Measurements from ENCODE around the gene SESN2. TPM values are rescaled to one million over a fixed set of nuclear protein-coding genes. Genes with fewer than 3 reads are reported as not detected.

The SESN2 gene
- total RNA-seq, 1 donor from 2014 or later = 14.7 TPM

- Histone ChIP-seq H3K36me3 (peaks cover 0 to 14% of the 10 kb centered on the region in 2 donors), H3K27ac (peak within 1 kb of the TSS; percentile 88), H3K4me3 (peak within 1 kb of the TSS; percentile 82 to 94), H3K27me3 (no peaks in the 10 kb centered on the region), H3K4me1 (peaks cover 34% of the 10 kb centered on the region), H3K9me3 (no peaks in the 10 kb centered on the region)
- DNase-seq (ENCODE audit: extremely low spot score in 2 of 2) = peak in 1 of 2 donors; percentile 96
- TF ChIP-seq POLR2AphosphoS5 (IDR thresholded peaks at IDR 0.05; ENCODE audit: insufficient read depth in 1 of 2, low read depth in 1 of 2) (peak; percentile 97 to 99), POLR2A (IDR thresholded peaks at IDR 0.05) (peak in 1 of 2 donors; percentile 73), CTCF (IDR thresholded peaks at IDR 0.05) (no peak)
- intact Hi-C loops (cut with DNase I) = no loop called here
Observed at GRCh38 chr1:28232558-28233263, 26.6 kb upstream of the SESN2 start, which contains the start of gene DNAJC8. TSS of gene DNAJC8 (minus strand) at chr1:28233029. CDS start at chr1:28232998, 31 bp downstream.

DNA sequence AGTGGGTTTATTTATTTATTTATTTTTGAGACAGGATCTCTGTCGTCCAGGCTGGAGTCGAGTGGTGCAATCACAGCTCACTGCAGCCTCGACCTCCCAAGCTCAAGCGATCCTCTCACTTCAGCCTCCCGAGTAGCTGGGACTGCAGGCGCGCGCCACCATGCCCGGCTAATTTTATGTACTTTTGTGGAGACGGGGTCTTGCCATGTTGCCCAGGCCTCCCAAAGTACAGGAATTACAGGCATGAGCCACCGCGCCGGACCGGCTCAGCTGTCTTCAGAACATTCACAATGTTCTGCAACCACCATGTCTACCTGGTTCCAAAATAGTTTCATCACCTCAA lies 26.1 kb upstream of the SESN2 start:
- no peak for DNase-seq (ENCODE audit: extremely low spot score in 2 of 2)
- no peaks in the 10 kb centered on the region for H3K27me3 ChIP-seq
- peaks cover 36% of the 10 kb centered on the region for H3K4me1 ChIP-seq
- intact Hi-C loops (cut with DNase I) = no loop called here
- H3K4me3 ChIP-seq = peak overlapping the region; percentile 82 to 94
- H3K27ac ChIP-seq = peak overlapping the region; percentile 88
- H3K9me3 ChIP-seq = no peaks in the 10 kb centered on the region
- H3K36me3 ChIP-seq = peaks cover 0 to 9% of the 10 kb centered on the region in 2 donors
- TF ChIP-seq POLR2AphosphoS5 (IDR thresholded peaks at IDR 0.05; ENCODE audit: insufficient read depth in 1 of 2, low read depth in 1 of 2) = no peak
- TF ChIP-seq CTCF (IDR thresholded peaks at IDR 0.05) = no peak
- TF ChIP-seq POLR2A (IDR thresholded peaks at IDR 0.05) = no peak

DNA sequence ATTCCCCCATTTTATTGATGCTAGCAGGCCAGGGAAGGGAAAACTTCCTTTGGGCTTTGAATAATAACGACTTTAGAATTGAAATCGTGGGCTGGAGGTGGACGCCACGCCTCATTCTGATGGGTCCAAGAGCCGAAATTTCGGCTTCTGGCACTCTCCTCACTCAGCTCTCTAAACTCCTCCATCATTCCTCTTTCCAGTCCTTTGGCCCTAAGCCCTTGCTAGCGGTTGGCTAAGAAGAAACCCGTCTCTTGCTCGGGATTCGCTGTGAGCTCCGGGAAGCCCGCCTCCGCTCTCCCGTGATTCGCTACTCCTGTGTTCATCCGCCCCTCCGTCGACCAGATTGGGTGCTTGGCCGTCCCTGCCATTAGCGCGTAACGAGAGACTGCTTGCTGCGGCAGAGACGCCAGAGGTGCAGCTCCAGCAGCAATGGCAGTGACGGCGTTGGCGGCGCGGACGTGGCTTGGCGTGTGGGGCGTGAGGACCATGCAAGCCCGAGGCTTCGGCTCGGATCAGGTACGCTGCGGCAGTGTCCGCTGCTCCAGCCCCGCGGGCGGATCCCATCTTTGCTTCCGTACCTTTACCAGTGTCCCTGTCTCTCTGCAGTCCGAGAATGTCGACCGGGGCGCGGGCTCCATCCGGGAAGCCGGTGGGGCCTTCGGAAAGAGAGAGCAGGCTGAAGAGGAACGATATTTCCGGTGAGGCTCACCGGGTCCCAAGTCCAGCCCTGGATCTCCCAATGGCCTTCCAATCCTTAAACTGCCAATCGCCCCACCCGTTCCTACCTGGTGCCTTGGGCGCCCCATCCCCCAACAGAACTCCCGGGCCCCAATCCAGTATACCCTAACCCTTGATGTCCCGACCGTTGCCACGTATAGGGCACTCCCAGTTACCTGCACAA lies 23.3 kb upstream of the SESN2 start, which contains the start of gene ATP5IF1:
Gene ATP5IF1 (plus strand): TSS at position 370 of the 901 bp plus-strand sequence. CDS start 60 bp downstream, at position 430.
- H3K27ac ChIP-seq = peak within 1 kb of the TSS; percentile 87
- peak in 1 of 2 donors; percentile 99 for DNase-seq (ENCODE audit: extremely low spot score in 2 of 2)
- peak within 1 kb of the TSS; percentile 87 to 88 for H3K4me3 ChIP-seq
- TF ChIP-seq POLR2AphosphoS5 (IDR thresholded peaks at IDR 0.05; ENCODE audit: insufficient read depth in 1 of 2, low read depth in 1 of 2) (peak; percentile 95 to 99), CTCF (IDR thresholded peaks at IDR 0.05) (no peak), POLR2A (IDR thresholded peaks at IDR 0.05) (peak; percentile 25 to 93)
- H3K27me3 ChIP-seq = no peaks in the 10 kb centered on the region
- H3K4me1 ChIP-seq = peaks cover 39% of the 10 kb centered on the region
- intact Hi-C loops (cut with DNase I) = loop anchor here (2.0 kb wide), 1 partner anchor 23 kb away; the partner anchor contains the start of gene SESN2
- H3K36me3 ChIP-seq = no peaks in the 10 kb centered on the region
- H3K9me3 ChIP-seq = no peaks in the 10 kb centered on the region

DNA sequence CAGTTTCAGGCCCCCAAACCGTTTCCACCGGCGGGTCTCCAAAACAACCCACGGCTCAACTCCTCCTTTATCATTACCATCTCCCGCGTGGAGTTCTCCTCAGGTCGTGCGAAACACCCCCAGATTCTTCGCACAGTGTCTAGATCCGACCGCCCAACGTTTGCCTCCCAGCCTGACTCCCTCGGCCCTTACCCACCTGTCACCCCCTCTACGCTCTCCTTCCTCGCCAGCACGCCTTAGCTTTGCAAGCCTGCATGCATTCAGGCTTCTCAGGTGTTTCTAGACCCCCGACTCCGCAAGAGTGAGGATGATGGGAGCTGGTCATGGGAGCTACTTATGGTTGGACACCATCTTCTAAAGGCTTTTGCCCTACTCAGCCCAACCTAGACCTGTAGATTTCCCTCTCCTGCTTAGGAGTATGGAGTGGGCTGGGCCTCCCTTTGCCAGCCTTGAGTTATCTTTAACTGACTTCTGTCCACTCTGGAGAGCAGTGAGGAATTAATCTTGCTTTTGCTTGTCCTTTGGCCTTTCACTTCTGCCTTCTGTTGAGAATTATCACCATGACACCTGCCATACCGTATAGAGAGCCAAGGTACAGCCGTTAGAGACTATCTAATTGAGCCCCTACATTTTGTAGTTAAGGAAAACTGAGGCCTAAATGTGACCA lies 22.5 kb upstream of the SESN2 start:
- intact Hi-C loops (cut with DNase I) = no loop called here
- Histone ChIP-seq H3K36me3 (no peaks in the 10 kb centered on the region), H3K9me3 (no peaks in the 10 kb centered on the region), H3K27me3 (no peaks in the 10 kb centered on the region), H3K27ac (peak overlapping the region; percentile 87), H3K4me3 (peak overlapping the region; percentile 87 to 88), H3K4me1 (peaks cover 31% of the 10 kb centered on the region)
- no peak for DNase-seq (ENCODE audit: extremely low spot score in 2 of 2)
- no peak for TF ChIP-seq POLR2A (IDR thresholded peaks at IDR 0.05)
- no peak for TF ChIP-seq CTCF (IDR thresholded peaks at IDR 0.05)
- TF ChIP-seq POLR2AphosphoS5 (IDR thresholded peaks at IDR 0.05; ENCODE audit: insufficient read depth in 1 of 2, low read depth in 1 of 2) = no peak
